OCI-M1 (cell line): ENCODE measurements around the gene ADAMTS12.

Experiments
- DNase-seq: peaks from one replicate; lab custom pipeline; 2025; lab: John Stamatoyannopoulos, UW

Gene ADAMTS12

DNA sequence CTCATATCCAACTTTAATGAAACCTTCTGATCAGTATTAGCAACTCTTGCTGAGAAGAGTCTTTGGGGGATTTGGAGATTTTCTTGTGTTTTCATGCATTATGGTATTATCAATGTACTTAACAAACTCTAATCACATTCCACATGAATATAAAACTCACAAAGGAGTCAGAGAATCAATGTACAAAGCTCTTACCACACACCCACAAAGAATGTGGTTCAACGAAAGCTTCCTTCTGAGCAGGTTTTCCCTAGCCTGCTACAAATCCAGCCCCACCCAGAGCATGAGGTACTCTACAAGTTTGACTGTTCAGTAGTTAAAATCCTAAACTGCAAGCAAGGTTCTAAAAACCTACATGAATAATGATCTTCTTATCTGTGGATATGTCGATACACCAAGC, 240.9 kb downstream of the ADAMTS12 start:
- DNase-seq, result no peak

DNA sequence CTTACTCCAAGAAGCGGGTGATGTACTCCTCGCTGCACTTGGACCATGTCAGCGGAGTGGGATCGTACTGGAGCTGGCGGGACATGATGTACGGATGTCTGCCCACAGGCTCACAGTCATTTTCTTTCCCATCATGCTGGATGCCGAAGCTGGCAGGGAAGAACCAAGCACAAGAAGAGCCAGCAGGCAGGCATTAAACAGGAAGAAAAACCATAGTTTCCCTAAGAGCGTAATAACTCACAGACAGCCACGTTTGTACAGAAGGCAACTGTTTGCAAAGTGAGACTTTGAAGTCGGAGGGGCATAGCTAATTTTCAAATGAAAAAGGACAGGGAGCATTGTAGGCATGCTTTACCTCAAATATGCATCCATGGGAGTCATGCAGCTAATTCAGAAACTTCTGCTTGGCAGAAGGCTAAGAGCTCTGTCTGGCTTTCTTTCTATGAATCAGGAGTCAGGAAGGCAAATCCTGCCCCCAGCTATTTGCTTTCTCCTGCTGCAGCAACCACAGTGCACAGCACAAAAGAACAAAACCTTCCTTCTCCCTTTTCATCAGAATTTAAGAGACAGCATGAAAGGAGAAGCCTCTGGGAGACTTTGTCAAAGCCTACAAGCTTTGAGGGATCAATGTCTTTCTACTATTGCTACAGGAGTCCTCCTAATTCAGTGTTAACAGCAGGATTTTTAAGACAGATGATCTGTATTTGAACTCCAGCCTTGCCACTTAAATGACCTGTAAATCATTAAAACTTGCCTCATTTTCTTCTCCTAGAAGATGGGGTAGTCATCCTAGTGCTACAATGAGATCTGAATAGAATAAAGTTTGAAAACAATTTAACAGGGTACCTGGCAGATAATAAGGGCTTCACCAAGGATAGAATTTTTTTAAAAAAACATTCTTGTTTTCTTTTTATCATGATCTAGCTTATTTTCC, 242.0 kb downstream of the ADAMTS12 start:
- DNase-seq, result no peak

DNA sequence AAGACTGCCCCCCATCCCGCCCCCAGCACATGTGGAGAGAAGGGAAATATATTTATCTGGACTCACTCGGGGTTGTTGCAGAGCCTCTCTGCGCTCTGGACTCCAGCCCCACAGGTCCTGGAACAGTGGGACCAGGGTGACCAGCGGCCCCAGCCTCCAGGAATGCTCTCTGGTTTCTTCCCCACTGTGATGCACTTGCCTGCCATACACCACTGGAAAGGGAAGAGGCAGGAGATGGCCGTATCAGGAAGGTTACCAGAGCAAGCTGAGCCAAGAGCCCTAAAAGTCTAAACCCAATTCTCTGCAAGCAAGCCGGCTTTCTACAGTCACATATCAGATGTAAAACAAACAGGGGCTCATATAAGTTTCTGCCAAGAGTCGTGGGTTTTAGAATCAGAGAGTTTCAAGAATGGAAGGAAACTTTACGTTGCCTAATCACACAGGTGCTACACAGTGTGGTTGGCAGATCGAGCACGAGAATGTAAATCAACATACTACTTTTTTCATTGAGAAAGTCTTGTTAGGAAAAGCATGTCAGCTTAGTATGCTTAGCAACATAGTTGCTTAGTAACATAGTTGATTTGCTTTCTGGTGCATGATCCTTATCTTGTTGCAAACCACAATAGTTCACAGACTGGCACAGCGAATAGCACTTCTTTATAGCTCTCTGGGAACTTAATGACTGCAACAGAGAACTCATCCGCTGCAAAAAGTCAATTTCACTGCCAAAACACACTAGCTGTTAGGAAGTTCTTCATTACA, 249.9 kb downstream of the ADAMTS12 start:
- peak; percentile 34 for DNase-seq

DNA sequence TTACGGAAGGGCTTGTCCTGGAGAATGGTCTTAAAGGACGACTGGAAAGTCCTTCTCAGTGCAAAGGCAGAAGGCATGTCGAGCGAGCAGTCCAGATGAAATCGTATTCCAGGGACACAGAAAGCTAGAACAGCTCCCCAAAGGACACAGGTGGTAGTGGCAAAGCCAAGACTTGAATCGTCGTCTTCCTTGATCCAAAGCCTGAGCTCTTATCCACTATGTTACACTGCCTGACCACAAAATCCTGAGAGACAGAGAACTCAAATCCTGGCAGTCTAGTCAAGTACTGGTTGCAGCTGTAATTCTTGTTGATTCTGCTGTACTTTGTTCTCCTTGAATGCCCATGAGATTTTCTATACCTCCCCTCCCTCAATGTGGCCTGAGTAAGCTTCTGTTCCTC, 252.3 kb downstream of the ADAMTS12 start:
- DNase-seq, result no peak

DNA sequence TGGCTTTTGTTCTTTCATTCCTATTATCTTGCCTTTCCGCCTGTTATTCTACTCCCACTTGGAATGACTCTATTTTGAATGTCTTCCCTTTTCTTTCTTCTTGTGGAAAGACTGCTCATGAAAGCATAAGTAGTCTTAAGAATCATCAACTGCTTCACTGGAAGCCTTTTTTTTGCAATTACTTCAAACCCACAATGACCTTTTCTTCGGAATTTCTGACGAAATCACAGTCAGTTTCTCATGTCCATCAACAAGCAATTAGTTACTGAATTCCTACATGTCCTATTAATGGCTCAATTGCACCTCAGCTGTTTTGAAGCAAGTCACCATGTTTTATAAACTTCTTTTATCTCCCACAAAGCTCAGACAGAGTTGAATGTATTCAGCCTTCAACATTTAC, 254.8 kb downstream of the ADAMTS12 start:
- no peak for DNase-seq

DNA sequence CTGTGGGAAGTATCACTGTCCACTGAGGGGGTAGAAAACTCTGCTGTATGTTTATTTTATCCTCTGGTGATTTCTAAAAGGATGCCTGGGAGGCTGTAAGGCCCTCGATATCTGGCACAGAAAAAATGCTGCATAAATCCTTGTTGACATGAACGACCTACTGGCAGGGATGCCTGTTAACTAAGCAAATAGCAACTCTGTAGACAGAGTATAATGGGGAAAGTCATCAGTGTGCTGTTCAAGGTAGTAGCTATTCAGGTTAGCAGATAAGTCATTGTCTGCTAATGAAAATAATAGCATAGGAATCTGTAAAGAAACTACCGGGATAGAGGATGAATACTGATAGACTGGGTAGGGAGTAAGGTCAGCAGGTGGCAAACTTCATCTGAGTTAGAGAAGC, 256.2 kb downstream of the ADAMTS12 start:
- DNase-seq, result no peak

DNA sequence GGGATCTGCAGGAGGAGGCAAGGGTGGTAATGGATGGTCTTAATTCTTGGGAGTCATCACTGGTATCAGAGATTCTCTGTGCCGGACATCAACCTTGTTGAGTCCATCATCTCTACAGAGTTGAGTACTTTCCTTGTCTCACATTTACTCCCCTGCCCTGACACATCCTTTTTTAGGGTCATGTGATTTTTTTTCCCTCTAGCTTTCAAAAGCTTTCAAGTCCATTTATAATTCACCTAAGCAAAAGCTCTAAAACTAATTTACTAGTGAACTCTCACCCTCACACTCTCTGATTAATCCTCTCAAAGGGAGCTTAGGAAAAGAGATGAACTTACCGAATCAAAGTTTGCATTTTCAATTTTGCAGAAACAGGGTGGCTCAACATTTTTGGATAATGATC, 258.1 kb downstream of the ADAMTS12 start:
- DNase-seq, result no peak

DNA sequence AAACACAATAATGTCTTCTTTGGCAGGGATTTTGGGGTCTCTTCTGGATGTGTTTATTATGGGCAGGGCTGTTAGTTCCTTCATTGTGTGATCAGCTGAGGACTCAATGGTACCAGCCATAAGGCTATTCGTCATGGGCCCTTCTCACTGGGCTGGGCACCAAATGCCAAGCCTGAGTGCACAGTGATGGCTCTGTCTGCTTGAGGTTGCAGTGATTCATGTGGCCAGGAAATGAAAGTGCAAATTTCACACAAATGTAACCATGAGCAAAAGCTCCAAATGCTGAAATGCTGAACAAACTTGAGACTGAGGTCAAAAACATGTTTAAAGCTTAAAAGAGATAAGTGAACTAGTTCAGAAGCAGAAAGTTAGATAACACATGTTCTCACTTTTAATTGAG, 260.0 kb downstream of the ADAMTS12 start:
- DNase-seq, result no peak

DNA sequence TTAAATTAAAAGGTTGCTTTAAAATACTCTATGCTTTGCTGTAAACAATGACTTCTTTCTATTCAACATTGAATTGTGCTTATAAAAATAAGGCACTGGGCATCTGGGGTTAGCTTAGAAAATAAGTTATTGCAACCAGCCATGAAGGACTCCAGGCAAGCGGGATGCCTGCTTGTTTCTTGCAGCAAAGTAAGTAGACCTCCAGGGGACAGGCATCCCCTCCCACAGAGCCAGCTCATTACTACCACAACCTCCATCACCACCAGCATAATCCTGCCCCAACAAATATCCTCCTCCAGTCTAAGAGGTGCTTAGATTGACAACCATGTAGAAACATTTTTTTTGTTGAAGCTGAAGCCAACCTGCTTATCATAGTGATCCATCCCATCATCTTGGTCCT, 260.7 kb downstream of the ADAMTS12 start:
- no peak for DNase-seq

DNA sequence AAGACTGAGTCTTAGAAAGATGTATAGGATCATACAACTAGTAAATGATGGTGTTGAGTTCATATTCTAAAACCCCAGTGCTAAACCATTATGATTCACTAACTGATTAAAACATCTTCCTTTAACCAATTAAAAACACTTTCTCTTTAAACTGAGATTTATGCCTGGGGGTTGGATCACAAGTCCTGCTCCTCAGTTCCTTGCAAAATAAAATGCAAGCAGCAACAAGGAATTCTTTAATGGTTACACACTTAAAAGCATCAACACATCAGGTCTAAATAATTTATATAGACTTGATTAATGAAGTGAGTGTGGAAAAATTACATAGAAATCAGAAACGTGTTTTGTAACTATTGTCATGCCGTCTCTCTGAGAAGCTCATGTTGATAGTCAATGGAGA, 261.8 kb downstream of the ADAMTS12 start:
- no peak for DNase-seq

DNA sequence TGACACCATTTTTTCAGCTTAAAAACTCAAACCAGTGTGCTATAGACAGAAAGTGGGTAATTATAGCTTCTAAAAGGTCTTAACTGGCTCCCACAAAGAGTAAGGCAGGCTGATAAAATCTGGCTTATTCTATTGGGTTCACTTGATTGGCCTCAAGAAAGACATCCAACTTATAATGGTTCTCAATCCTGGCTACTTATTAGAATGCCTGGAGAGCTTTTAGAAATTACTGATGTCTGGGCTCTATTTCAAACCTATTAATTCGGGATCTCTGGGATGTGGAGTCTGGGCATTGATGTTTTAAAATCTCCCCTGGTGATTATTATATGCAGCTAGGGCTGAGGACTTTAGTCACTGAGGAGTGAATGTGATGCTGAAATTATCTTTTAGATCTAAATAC, 263.0 kb downstream of the ADAMTS12 start:
- DNase-seq, result no peak

DNA sequence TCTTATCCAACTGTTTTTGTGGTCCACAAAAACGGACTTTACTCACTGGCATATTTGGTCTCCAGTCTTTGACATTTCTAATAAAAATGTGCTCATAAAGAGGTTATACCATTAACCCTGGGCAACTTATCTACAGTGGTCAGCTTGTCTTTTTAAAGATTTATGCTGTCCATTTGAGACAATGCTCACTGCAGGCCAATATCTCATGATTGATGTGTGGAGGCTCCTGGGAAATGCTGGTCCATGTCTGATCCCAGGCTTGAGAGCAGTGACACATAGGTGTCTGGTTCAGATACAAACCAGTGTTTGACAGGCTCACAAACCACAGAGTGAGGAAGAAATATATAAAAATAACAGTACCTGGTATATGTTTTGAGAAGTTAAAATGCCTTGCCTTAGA, 270.3 kb downstream of the ADAMTS12 start:
- no peak for DNase-seq

DNA sequence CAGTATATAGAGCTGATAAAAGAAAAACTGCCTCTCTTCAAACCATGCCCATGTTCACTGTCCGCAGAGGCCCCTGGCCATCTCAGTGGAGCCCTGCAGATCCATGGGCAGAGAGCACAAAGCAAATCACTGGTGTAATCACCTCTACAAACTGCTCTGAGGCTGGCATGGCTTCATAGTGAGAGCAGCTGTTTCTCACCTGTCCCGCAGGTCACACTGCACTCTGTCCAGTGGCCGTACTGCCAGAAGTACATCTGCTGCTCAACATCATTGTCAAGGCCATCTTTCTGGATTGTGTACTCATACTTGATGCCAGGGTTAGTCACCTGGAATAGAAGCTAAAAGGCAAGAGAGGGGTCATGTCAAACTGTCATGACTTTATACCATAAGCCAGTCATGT, 277.8 kb downstream of the ADAMTS12 start:
- no peak for DNase-seq

DNA sequence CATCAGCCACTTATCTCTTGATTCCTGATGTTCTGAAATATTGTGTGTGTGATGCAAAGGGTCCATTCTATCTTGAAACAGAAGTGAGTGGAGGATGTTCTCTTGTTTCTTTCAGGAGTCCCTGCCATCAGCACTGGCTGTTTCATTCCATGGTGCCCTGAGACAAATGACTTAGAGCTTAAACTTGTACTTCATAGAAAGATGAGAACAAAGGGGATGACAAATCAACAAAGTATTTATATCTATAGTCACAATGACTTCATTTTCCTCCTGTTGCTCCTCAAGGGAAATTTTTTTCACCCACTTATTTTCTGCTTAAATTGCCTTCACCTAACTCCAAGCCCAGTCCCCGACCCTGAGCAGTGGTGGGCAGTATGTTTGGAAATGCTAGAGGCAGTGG, 279.4 kb downstream of the ADAMTS12 start:
- no peak for DNase-seq

DNA sequence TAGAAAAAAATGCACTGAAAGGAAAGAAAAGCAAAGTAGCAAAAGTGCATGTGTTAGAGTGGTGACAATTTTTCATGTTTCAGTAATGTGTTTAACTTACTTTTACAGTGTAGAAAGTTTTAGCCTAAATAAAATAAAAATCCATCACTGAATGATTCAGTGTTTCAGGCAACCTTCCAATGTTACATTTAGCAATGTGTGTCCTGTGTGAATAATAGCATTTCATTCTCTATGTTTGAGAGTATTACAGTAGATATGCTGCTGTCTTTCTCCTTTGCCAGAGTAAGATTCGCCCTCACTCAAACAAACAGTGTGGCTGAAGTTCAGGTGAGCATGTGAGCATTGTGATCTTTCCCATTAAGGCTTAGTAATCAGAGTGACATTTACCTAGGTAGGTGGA, 279.9 kb downstream of the ADAMTS12 start:
- no peak for DNase-seq

DNA sequence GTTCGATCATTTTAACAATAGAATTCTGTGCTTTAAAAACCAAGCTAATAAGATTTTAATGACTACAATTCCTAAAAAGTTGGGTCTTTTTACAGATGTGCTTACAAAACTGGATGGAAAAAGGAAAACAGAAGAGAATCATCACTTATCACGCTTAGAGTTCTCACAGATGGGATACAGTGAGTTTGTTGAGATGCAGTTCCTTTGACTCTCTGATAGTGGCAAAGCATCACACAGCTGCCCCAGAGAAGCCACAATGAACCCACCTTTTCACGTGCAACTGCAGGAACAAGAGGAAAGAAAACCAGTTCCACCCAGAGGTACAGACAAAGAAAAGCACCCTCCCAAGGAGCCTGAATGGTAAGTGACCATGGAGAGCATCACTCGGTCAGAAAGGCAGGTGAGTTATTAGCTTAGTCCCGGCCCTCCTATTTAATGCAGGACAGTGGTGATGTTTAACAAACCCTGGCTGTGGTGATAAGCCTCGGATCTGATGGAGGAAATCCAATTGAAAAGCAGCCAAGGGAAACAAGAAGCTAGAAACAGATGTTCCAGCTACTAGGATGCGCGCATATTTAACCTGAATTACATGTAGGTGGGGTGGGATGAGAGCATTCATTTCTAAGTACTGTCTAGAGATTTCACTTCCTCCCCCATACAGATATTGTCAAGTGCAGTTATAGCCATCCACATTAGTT, 283.3 kb downstream of the ADAMTS12 start:
- no peak for DNase-seq

DNA sequence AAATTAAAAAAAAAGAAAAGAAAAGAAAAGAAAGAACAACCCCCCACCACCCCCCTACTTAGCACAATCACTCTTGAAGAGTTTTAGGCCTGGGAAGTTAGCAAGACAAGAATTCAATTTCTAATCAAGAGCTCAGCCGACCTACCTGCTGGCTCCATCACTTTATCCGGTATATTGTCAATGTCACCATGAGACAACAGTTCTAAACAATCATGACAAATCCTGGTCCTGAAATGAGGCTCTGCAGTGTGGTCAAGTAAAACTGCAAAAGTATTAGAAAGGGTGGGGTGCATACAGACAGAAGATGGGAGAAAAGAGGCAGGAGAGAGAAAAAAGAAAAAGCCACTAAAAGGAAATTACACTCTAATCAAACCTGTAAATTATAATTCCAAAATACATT, 287.3 kb downstream of the ADAMTS12 start:
- DNase-seq, result no peak

DNA sequence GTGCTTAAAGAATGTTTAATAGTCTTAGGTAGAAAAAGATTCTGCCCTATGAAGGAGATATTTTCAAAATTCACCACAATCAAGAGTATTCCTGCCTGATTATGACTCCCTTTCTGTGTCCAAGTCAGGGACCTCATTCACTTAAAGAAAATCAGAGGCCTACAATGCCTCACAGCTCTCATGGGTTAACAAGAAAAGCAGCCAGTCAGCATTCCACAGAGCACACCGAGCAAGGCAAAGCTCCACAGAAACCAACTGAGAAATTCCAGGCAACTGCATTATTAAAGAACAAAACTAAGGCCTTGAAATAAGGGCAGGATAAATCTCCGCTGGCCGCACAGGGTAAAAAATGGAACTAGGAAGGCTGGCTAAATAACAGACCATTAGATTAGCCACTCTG, 289.9 kb downstream of the ADAMTS12 start:
- no peak for DNase-seq

DNA sequence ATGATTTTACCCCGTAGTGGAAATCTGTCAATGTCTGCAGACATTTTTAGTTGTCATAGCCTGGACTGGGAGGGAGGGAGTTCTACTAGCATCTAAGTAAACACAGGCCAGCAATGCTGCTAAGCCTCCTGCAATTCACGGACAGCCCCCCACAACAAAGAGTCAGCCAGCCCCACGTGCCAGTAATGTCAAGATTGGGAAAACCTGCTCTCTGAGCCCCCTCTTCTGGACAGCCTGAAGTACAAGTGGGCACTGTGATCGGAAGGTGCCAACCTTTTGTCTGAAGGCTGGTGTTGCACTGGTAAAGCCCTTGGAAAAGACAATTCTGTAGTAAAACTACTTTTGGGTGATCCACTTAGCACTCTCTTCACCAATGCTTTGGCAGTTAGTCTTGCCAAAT, 296.5 kb downstream of the ADAMTS12 start:
- DNase-seq, result no peak

DNA sequence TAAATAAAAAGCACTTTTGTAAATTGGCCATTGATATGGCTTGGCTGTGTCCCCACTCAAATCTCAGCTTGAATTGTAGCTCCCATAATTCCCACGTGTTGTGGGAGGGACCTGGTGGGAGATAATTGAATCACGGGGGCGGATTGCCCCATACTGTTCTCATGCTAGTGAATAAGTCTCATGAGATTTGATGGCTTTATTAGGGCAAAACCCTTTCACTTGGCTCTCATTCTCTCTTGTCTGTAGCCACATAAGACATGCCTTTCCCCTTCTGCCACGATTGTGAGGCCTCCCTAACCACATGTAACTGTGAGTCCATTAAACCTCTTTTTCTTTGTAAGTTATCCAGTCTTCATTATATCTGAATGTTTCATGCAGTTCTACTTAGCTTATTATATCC, 297.8 kb downstream of the ADAMTS12 start:
- DNase-seq, result no peak

DNA sequence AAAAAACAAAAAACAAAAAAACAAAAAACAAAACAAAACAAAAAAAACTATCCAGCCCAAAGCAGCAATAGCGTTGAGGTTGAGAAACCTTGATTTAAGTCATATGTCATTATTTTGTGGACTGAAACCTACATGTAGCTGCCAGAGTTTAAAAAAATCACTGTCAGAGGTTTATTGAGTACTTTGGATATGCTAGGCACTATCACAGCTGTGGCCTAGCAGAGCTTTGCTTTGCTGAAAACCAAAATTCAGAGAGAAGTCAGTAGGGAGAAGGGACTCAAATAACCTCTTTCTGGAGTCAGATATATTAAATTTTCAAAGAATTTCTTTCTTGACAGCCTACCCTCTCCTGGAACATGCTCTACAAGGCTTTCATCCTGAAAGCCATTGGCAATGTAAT, 299.5 kb downstream of the ADAMTS12 start:
- no peak for DNase-seq

DNA sequence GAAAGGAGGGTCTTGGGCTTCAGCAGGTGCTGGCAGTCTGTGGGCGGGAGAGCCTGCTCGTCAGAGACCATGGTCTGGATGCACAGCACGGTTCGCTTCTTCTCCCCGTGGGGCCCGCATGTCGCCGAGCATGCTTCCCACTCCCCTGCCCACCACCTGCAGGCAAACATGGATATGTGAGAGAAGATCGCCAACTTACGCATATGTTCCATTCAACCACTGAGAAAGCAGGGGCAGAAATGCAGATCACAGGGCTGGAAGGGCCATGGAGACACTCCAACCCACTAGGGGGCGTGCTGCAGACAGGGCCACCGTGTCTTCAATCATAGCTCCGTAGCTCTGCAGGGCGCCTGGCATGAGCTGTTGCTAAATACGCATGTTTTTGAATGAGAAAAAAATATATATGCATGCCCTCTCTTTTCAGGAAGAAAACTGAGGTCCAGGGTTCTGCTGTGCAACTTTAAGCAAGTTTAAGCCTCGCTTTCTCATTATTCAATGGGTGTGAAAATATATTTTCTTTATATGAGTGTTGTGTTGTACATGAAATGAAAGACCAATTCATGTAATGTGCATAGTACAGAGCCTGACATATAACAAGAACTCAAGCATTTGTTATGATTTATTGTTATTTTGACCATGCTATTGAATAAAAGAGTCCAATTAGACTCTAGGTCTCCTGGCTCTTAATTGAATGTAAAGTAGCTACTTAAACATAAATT, 303.0 kb downstream of the ADAMTS12 start:
- DNase-seq, result peak; percentile 14
